Right lung (tissue), 5 donors: ENCODE data around the gene RASAL3. TPM values are rescaled to one million over a fixed set of nuclear protein-coding genes. Genes with fewer than 3 reads are reported as not detected.
"Not testable (repeated sequence)": the region's sequence is repeated elsewhere in the genome, so short reads cannot be mapped to it uniquely, and the experiment has no call there.

Source experiments
- DNase-seq, 2 donors: peaks; one replicate each; pipeline ENCODE4 v3.0.0-alpha.2; 2013
- polyA plus RNA-seq, 5 donors: library from polyadenylated mRNA; unstranded; fragments of 120-200 nt; gene quantifications; one replicate each; pipeline versions ENCODE4 v1.2.1 to v1.2.3, GENCODE V29; 2013; ENCODE audit warnings: inconsistent platforms in 1 of 5, low replicate concordance in 1 of 5; ENCODE audit not compliant: insufficient read length in 5 of 5, insufficient read depth in 1 of 5

The RASAL3 gene
- polyA plus RNA-seq, 5 donors, result 1.9 to 3.6 (median 3.3) TPM

DNA sequence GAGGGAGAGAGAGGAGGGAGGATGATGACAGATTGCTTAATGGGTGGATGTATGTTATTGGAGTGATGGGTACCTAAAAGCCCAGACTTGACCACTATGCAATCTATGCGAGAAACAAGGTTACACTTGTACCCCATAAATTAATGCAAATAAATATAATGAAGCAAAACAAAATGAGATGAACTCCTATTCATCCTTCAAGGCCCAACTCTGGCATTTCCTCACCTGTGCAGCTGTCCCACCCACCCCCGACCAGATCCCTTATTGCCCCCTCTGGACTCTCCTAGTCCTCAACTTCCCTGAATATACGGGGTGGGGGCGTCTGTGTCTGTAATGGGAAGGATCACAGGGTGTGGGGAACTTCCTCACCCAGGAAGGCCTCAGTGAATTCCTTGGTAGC is 10.8 kb upstream of the RASAL3 start:
- no peak for DNase-seq

DNA sequence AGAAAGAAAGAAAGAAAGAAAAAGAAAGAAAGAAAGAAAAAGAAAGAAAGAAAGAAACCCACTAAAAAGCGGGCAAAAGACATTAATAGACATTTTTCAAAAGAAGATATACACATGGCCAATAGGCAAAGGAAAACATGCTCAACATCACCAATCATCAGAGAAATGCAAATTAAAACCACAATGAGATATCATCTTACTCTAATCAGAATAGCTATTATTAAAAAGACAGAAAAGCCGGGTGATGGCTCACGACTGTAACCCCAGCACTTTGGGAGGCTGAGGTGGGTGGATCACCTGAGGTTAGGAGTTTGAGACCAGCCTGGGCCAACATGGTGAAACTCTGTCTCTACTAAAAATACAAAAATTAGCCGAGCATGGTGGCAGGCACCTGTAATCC is 9.5 kb upstream of the RASAL3 start:
- not testable (repeated sequence) for DNase-seq

DNA sequence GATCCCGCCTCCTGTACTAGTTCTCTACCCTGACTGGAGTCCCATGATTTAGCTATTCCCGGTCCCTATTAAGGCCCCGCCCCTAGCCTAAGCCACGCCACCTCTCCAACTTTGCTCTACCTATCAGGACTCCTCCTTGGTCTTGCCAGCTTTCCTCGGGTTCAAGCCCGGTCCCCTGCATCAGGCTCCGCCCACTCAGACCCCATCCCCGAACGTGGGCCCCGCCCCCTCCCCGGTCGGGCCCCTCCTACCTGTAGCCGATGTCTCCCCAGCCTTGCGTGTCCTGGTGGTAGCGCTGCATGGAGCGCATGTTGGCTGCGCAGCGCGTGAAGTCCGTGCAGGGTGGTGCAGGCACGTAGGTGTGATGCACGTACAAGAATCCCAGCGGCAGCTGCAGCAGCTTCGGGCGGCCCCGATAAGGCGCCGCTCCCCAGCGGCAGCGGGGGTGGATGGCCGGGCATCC is 7.3 kb upstream of the RASAL3 start:
- DNase-seq, result no peak

DNA sequence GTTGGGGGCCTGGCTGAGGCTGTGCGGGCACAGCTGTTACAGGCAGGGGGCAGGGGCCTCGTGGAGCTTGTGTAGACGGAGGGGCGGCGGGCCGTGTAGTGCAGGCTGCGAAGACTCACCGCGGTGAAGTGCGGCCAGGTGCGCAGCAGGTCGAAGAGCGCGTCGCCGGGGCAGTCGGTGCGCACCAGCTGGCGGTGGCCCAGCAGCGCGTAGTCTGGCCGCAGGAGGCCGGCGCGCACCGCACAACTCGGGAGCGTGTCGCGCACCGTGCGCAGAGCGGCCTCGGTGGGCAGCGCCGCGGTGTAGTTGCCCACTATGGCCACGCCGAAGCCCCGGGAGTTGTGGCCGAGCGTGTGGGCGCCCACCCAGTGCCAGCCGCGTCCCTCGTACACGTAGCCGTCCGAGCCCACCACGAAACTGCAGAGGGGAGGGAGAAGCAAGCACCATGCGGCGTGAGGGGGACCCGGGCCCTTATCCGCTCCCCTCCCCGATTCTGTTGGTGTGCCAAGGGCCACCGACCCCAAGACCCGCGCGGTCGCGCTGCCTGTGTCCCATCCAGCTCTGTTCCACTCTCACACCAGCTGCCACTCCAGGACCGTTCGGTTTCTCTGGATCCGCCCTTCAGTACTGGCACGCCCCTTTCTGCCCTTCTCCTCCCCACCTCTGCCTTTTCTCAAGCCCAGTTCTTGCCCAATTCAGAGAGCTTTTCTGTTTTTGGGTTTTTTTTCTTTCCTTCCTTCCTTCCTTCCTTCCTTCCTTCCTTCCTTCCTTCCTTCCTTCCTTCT is 5.4 kb upstream of the RASAL3 start:
- DNase-seq, result no peak

DNA sequence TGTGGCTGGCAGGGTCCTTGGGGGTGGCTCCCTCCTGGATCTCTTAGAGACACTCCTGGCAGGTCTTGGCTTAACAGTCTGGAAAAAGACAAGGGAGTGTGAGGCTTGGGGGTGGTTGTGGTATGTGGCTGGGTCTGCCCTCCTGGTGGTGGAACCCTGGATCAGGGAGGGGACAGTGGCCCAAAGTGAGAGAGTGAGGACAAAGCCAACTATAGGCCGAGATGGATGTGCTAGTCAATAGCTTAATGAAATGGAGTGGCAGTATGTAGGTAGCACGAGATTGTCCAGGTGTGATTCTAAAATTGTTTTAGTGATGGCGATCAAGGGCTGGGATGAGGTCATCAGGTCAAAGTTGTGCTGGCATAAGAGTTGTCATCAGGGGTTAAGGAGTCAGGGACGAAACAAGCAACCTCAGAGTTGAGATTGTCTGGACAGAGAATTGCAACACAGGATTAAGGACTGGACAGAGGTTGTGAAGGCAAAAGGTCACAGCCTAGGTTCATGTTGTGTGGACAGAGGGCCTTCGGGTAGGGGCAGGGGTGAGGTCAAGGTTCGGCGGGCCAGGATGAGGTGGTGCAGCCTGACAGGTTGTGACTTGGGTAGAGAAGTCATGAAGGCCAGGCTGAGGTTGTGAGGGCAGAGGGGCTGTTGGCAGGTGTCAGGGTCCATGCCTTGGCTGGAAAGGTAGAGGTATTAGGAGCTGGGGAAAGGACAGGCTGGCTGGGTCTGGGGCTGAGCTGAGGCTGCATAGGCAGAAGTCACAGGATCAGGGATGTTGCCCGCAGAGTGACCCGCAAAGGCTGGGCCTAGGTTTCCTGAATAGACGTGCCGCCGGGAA is 4.5 kb upstream of the RASAL3 start:
- no peak for DNase-seq

DNA sequence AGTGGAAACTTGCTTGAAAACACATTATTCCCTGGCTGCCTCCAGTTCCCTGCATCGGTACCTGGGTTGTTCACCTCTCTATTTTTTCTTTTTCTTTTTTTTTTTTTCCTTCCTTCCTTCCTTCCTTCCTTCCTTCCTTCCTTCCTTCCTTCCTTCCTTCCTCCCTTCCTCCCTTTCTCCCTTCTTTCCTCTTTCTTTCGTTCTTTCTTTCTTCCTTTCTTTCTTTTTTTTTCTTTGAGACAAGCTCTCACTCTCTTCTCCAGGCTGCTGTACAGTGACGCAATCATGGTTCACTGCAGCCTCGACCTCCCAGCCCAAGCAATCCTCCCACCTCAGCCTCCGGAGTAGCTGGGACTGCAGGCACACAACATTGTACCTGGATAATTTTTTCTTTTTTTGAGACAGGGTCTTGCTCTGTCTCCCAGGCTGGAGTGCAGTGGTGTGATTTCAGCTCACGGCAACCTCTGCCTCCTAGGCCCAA is 3.4 kb upstream of the RASAL3 start:
- no peak for DNase-seq

DNA sequence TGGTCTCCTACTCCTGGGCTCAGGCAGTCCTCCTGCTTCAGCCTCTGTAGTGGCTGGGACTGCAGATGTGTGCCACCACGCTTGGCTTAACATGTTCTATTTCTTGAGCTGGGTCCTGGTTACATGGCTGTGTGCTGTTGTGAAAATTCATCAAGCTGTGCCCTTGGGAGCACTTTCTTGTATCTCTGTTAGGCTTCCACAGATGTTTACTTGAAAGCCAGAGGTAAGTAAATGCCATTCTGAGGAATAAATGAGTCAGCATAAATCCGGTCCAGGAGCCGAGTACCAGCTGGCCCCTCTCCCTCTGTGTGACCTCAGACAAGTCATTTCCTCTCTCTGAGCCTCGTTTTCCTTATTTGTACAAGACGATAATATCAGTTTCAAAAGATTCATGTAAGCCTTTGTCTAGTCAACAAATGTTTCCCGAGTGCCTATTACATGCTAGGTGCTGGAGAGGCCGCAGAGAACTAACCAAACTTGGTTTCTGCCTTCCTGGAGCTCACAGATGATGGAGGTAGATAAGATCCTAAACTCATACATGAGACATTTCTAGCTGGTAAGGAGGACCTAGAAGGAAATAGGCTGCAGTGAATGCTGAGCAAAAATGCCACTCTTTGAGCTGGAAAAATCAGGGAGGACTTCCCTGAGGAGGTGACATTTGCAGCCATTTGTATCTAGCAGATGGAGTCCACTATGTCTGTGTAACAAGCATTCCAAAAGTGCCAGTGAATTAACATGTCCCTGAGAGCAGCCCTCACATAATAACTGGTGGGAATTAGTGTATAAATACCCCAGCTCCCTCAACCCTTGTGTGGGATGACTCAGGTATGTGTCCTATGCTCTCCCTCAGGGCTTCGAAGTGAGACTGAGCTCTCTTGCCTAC is 2.7 kb upstream of the RASAL3 start:
- no peak for DNase-seq

DNA sequence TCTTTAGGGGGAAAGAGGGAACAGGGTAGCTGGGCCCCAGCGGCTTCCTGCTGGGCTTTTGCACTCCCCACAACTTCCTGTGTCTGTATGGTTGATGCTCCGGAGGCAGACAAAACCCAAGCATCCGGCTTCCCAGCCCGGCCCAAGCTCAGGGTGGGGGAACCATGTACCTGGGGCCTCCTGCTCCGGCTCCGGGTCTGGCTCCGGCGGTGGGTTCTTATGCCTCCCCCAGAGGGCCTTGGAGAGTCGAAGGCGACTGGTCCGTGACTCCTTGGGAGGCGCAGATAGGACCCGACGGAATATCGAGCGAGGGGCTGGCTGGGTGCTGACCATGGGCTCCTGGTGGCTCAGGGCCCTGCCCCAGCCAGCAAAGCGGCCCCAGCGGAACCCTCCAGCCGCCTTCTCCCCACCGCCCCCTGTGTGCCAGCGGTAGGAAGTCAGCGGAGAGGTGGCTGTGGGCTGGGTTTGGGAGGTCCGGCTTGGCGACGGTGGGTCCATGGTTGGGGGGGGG is 428 bp downstream of the RASAL3 start:
- DNase-seq, result no peak

DNA sequence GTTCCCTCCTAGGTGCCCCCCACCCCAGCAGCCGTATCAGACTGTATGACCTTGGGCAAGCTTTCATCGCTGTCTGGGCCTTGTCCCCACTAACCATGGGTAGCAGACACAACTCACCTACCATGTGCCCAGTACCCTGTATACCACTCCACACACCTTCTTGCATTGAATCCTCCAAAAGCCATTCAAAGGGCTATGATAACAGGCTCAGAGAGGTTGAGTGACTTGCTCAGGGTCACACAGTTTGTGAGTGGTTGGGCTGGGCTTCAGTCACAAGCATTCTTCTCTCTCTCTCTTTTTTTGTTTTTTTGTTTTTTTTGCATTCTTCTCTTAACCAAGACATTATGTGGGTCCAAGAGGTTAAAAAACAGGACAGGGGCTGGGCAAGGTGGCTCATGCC is 2.6 kb downstream of the RASAL3 start:
- no peak for DNase-seq

DNA sequence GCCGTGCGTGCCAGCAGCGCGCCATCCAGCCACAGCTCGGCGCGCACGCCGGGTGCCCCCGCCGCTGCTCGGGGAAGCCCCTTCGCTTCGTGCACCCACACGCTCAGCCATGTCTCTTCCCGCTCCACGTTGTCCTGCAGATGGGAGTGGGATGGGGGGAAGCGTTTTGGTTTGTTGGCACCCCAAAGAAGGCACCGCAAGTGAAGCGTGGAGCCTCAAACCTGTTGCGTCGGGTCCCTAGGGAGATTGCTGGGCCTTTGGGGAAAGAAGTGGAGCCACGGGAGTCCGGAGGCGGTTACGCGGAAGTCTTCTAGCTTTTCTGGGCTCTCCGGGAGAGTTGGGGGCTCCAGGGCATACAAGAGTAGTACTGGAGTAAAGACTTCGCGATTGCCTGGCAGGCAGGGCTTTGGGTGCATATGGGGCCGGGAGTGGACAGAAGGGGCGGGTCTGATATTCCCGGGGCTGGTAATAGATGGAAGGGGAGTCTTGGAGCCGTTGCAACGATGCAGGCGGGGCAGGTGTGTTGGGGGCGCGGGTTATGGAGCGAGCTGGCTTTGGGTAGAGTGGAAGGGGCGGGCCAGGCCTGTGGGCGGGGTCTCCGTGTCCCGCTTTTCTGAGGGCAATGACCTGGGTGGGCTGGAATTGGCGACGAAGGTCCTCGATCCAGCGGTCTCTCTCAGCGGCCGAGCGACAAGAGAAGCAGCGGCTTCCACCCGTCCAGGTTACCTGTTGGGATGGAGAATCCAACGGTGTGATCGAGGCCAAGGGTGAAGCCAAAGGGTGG is 6.5 kb downstream of the RASAL3 start:
- no peak for DNase-seq

DNA sequence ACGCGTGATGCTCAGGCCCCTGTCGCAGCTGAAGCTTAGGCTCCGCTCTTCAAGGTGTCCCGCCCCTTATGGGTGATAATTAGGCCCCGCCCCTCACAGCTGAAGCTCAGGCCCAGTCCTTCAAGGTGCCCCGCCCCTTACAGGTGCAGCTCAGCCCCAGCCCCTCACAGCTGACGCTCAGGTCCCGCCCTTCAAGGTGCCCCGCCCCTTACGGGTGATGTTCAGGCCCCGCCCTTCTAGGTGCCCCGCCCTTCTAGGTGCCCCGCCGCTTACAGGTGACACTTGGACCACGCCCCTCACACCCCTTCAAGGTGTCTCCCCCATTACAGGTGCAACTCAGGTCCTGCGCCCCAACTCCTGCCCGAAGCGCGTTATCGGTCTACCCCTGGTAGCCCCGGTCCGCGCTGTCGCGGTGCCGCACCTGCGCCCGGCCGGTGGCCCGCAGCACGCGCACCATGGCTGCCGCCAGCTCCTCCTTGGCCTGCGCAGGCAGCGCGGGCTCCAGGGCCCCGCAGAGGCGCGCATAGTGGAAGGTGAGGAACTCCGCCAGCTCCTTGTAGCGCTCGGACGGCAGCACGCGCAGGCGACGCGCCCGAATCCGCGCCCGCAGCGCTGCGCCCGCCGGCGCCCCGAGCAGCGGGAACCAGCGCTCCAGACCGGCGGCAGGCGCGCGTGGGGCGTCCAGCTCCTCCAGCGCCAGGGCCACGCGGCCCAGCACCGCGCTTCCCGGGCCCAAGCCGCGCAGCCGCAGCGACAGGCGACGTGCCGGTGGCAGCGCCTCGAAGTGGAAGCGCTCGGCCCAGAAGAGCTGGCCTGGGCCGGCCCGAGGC is 7.3 kb downstream of the RASAL3 start:
- DNase-seq, result no peak

DNA sequence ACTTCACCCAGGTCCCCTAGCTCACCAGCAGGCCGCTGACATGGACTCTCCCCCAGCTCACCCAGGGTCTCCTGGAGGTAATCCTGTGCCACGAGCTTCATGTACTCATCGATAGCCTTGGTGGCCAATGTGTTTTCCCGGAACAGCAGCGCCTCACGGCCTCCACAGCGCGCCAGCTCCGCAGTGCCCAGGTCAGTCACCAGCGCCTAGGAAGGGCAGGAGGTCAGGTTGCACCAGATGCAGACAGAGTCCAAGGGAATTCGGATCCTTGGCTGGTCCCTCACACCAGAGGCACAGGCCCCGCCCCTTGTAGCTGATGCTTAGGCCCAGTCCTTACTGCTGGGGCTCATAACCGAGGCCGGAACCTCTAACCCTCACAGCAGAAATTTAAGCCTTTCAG is 7.9 kb downstream of the RASAL3 start:
- DNase-seq, result no peak

DNA sequence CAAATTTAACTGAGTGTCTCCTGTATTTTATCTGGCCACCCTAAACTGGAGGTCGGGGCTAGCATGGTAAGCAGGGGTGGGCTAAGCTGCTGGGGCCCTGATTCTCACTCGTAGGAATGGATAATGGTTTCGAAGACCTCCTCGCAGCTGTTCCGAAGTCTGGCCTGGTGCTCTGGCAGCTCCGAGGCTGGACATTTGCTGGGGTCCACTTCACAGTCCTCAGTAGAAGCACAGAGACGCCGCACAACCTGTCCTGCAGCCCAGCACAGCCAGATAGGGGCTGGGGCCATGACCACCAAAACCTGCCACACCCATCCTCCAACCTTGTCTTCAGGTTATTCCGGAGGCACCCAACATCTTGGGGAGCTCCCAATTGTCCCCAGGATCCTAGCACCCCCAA is 8.3 kb downstream of the RASAL3 start:
- DNase-seq, result no peak

DNA sequence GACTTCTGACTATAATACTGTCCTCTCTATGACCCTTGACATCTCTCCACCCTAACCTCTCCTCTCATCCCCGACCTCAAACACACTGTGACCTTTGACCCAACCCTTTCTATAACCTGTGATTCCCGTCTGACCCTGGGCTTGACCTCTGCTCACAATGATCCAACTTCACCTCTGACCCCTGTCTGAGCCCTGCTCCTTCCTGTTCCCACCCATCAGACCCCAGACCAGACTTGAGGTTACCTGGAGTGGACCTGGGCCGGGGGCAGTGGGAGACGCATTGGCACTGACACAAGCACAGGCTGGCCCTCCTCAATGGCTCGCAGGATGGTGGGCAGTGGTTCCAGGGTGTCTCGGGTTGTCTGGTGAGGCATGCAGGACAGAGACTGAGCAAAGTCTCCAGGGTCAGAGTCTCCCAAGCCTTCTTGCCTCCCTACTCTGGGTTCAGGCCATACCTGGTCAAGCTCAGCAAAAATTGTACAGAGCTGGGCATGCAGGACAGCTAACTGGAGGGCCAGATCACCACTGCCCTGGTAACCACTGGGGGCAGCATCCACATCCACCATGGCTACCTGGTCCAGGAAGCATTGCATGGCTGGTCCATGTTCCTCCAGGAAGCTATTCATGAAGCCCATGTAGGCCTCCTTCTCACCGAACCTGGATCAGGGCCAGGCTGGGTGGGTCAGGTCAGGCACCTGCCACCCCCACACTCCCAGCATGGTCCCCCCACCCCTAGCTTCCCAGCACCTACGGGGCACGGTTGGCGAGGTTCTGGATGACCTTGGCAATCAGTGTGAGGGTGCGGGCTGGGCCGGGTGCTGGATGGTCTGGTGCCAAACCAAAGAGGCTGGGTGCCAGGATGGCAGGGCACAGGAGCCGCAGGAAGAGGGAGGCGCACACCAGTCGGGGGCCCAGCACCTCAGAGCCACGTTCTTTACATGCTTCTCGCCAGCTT is 10.2 kb downstream of the RASAL3 start:
- DNase-seq, result no peak

DNA sequence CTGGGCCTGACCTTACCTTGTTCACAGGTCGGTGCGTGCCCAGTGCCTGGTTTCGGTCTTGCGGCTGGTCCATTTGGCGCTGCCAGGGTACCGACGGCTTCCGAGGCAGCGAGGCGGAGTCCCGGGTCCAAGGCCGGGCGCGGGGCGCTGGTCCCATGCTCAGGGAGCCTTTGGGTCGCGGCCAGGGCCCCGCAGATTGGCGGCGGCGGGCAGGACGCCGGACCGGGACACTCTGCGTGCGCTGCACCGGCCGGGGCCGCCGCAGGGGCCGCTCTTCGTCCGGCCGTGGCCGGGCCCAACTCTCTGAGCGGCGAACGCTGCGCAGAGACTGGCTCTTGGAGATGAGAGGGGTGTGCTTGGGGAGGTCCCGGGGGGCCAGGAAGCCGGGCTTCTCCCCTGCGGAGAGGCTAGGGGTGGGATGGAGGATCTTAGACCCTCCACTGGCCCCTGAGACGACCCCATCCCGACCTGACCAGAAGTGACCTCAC is 11.2 kb downstream of the RASAL3 start:
- DNase-seq, result no peak

DNA sequence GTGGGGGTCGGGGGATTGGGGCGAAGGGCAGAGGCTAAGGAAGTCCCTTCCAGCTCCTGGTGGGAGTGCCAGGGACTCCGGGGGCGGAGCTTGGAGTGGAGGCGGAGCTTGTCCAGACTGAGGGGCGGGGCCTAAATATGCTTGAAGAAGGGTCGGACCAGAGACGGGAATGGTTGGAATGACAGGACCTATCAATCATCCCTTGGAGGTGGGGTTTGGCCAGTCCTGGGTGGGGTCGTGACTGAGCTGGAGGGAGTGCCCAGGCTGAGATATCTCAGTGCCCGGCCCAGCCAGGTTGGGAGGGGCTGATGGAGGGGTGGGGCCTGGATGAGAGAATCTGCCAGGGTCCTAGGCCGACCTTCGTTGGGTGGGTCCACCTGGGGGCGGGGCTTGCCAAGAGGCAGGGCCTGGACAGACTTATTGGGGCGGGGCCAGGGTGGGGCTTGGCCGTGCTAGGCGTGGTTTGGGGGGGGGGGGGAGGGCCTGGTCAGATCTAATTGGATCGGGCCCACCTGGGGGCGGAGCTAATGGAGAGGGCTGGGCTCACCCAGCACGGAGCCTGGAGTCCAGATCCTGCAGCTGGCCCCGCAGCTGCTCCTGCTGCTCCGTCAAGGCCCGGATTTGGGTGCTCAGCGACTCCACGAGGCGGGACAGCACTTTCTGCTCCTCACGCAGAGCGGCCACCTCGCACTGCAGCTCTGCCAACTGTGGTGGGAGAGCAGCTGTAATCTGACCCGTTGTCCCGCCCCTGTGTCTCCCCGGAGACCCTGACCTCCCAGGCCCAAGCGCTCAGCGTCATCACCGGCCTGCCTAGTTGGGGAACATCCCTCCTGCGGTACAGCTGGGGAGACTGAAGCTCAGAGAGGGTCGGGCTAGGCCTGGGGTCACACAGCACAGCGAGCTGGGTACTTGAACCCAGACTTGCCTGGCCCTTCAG is 12.0 kb downstream of the RASAL3 start:
- peak; percentile 63 to 67 for DNase-seq

DNA sequence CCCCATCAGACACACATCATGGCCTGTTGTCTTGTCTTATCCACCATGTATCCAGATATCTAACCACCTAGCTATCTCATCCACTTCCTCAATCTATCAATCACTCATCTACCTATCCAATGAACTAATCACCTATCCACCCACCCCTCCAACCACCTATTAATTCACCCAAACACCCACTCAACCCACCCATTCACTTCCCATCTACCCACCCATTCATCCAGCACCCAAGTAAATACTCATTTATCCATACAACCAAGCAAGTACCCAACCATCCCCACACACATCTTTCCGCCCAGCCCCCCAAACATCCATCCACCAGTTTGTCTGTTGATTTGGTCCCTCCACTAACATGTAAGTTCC is 13.8 kb downstream of the RASAL3 start:
- no peak for DNase-seq
